22Rv1 (cell line): ENCODE data around the gene DIP2B.

Experiments used
- CTCF ChIP-seq: fragments of 450-650 bp; IDR thresholded peaks from 2 replicates; pipeline ENCODE4 v1.5.1; 2017; ENCODE audit warnings: mild to moderate bottlenecking
- ZFX ChIP-seq: fragments of 450-650 bp; IDR thresholded peaks from 2 replicates; pipeline ENCODE4 v1.6.1; 2017; ENCODE audit warnings: antibody characterized with exemption, borderline replicate concordance

- TF ChIP-seq CTCF (no peak), ZFX (no peak)
These were observed 32.2 kb downstream of the DIP2B start for GRCh38 chr12:50536831-50537537.
